ENCODE data around the gene LRRC3C.

Gene LRRC3C

GRCh38 chr17:39938140-39938869 is 10.8 kb downstream of the LRRC3C start:
- no peaks in the 10 kb centered on the region for H3K79me2 ChIP-seq (ENCODE audit: insufficient read depth, low read length)
- no peaks in the 10 kb centered on the region for H3K9me2 ChIP-seq (replicated peaks; ENCODE audit: low read depth, low read length)
- TF ChIP-seq EZH2phosphoT487 (IDR thresholded peaks at IDR 0.05; ENCODE audit: borderline replicate concordance) (no peak), CTCF (conservative IDR thresholded peaks at IDR 0.05; ENCODE audit: low read length) (no peak)
- H3K4me1 ChIP-seq (ENCODE audit: insufficient read depth, low read length, poor library complexity, severe bottlenecking) = peaks cover 9% of the 10 kb centered on the region
- H3K9ac ChIP-seq (ENCODE audit: low read depth, low read length, poor library complexity, severe bottlenecking) = no peak overlapping the region
- H3F3A ChIP-seq (ENCODE audit: low read depth) = no peaks in the 10 kb centered on the region
- no peaks in the 10 kb centered on the region for H3K9me3 ChIP-seq (ENCODE audit: insufficient read depth, low read depth, low read length)
- no peak overlapping the region for H3K4me2 ChIP-seq (ENCODE audit: low read depth, low read length, poor library complexity, severe bottlenecking)
- H2AFZ ChIP-seq (ENCODE audit: low read length) = no peak overlapping the region
- no peaks in the 10 kb centered on the region for H3K27me3 ChIP-seq (ENCODE audit: insufficient read depth, low read length, poor library complexity, severe bottlenecking)
- no peaks in the 10 kb centered on the region for H4K20me1 ChIP-seq (ENCODE audit: insufficient read depth, low read length, poor library complexity, severe bottlenecking)
- H3K4me3 ChIP-seq (ENCODE audit: low read length, poor library complexity, severe bottlenecking) = no peak overlapping the region
- no peaks in the 10 kb centered on the region for H3K36me3 ChIP-seq (ENCODE audit: insufficient read depth, low read length)

GRCh38 chr17:39939106-39939505 is 11.6 kb downstream of the LRRC3C start:
- no peaks in the 10 kb centered on the region for H3K27me3 ChIP-seq (ENCODE audit: insufficient read depth, low read length, poor library complexity, severe bottlenecking)
- H3K9ac ChIP-seq (ENCODE audit: low read depth, low read length, poor library complexity, severe bottlenecking) = no peak overlapping the region
- peaks cover 9% of the 10 kb centered on the region for H3K4me1 ChIP-seq (ENCODE audit: insufficient read depth, low read length, poor library complexity, severe bottlenecking)
- H3K36me3 ChIP-seq (ENCODE audit: insufficient read depth, low read length) = no peaks in the 10 kb centered on the region
- H3K4me3 ChIP-seq (ENCODE audit: low read length, poor library complexity, severe bottlenecking) = no peak overlapping the region
- no peaks in the 10 kb centered on the region for H3K79me2 ChIP-seq (ENCODE audit: insufficient read depth, low read length)
- peak overlapping the region; percentile 59; the same call in 1 of the 2 replicates for H2AFZ ChIP-seq (ENCODE audit: low read length)
- H3K9me2 ChIP-seq (replicated peaks; ENCODE audit: low read depth, low read length) = no peaks in the 10 kb centered on the region
- H4K20me1 ChIP-seq (ENCODE audit: insufficient read depth, low read length, poor library complexity, severe bottlenecking) = no peaks in the 10 kb centered on the region
- TF ChIP-seq EZH2phosphoT487 (IDR thresholded peaks at IDR 0.05; ENCODE audit: borderline replicate concordance) = no peak
- no peak for TF ChIP-seq CTCF (conservative IDR thresholded peaks at IDR 0.05; ENCODE audit: low read length)
- no peaks in the 10 kb centered on the region for H3F3A ChIP-seq (ENCODE audit: low read depth)
- H3K9me3 ChIP-seq (ENCODE audit: insufficient read depth, low read depth, low read length) = no peaks in the 10 kb centered on the region
- no peak overlapping the region for H3K4me2 ChIP-seq (ENCODE audit: low read depth, low read length, poor library complexity, severe bottlenecking)

- Histone ChIP-seq H3K4me3 (ENCODE audit: low read length, poor library complexity, severe bottlenecking) (no peak overlapping the region), H3K27me3 (ENCODE audit: insufficient read depth, low read length, poor library complexity, severe bottlenecking) (no peaks in the 10 kb centered on the region), H3K9ac (ENCODE audit: low read depth, low read length, poor library complexity, severe bottlenecking) (peak overlapping the region; percentile 25)
Observed at GRCh38 chr17:39939588-39940419, 12.3 kb downstream of the LRRC3C start.

More at GRCh38 chr17:39939588-39940419, 12.3 kb downstream of the LRRC3C start:
- Histone ChIP-seq H3F3A (ENCODE audit: low read depth) (no peaks in the 10 kb centered on the region), H3K9me3 (ENCODE audit: insufficient read depth, low read depth, low read length) (no peaks in the 10 kb centered on the region), H3K79me2 (ENCODE audit: insufficient read depth, low read length) (no peaks in the 10 kb centered on the region), H4K20me1 (ENCODE audit: insufficient read depth, low read length, poor library complexity, severe bottlenecking) (no peaks in the 10 kb centered on the region), H3K4me1 (ENCODE audit: insufficient read depth, low read length, poor library complexity, severe bottlenecking) (peaks cover 9% of the 10 kb centered on the region), H3K9me2 (replicated peaks; ENCODE audit: low read depth, low read length) (no peaks in the 10 kb centered on the region), H3K4me2 (ENCODE audit: low read depth, low read length, poor library complexity, severe bottlenecking) (peak overlapping the region; percentile 20), H3K36me3 (ENCODE audit: insufficient read depth, low read length) (no peaks in the 10 kb centered on the region), H2AFZ (ENCODE audit: low read length) (peak overlapping the region; percentile 59; the same call in 1 of the 2 replicates)
- peak; percentile 71 for TF ChIP-seq CTCF (conservative IDR thresholded peaks at IDR 0.05; ENCODE audit: low read length)
- TF ChIP-seq EZH2phosphoT487 (IDR thresholded peaks at IDR 0.05; ENCODE audit: borderline replicate concordance) = no peak

Data from Loucy (cell line).